Measurements from ENCODE around the gene WDR33. TPM values are rescaled to one million over a fixed set of nuclear protein-coding genes. Genes with fewer than 3 reads are reported as not detected.

Gene WDR33
- total and polyA plus RNA-seq, 10 of the 15 experiments (the other 5 are each of a cell fraction or from before 2014, with no cell fraction given), result 29.2 to 73.8 (median 45.6) TPM

GRCh38 chr2:127701193-127701650 lies 109.7 kb downstream of the WDR33 start, which contains the start of gene SFT2D3 (continued):
- peak; percentile 62; the same call in 1 of the 2 replicates for TF ChIP-seq ZBTB40 (IDR thresholded peaks at IDR 0.05; ENCODE audit: borderline replicate concordance)
- TF ChIP-seq BCL3 (IDR thresholded peaks at IDR 0.05; ENCODE audit: borderline replicate concordance, insufficient read depth, low read depth, low read length, poor library complexity, severe bottlenecking), result peak; percentile 53
- TF ChIP-seq GATAD2B (conservative IDR thresholded peaks at IDR 0.05; ENCODE audit: low read depth), result no peak; the same call in 1 of the 2 replicates
- TF ChIP-seq RCOR1 (conservative IDR thresholded peaks at IDR 0.05; ENCODE audit: low read depth, low read length), result no peak
- no peak for TF ChIP-seq RAD51 (IDR thresholded peaks at IDR 0.05)
- TF ChIP-seq FOS (IDR thresholded peaks at IDR 0.05; ENCODE audit: borderline replicate concordance, extremely low read depth, insufficient read length), result no peak
- TF ChIP-seq BMI1 (IDR thresholded peaks at IDR 0.05; ENCODE audit: borderline replicate concordance), result no peak
- peak; percentile 84 for TF ChIP-seq ELK1 (IDR thresholded peaks at IDR 0.05; ENCODE audit: low read depth, low read length)
- no peak for TF ChIP-seq NR2C1 (IDR thresholded peaks at IDR 0.05)
- no peak for TF ChIP-seq ZZZ3 (IDR thresholded peaks at IDR 0.05; ENCODE audit: control insufficient read depth, insufficient read length, low read depth)
- no peak for TF ChIP-seq PBX3 (IDR thresholded peaks at IDR 0.05; ENCODE audit: insufficient replicate concordance, low read depth, low read length)
- TF ChIP-seq TCF3 (IDR thresholded peaks at IDR 0.05; ENCODE audit: borderline replicate concordance, insufficient read depth, low read depth, low read length), result peak; percentile 74; the same call in 1 of the 2 replicates
- no peak for TF ChIP-seq USF1 (IDR thresholded peaks at IDR 0.05; ENCODE audit: borderline replicate concordance, extremely low read length, insufficient read depth, low read depth, low read length)
- no peak for TF ChIP-seq WRNIP1 (IDR thresholded peaks at IDR 0.05; ENCODE audit: borderline replicate concordance, low read depth, low read length)
- peak; percentile 64 for TF ChIP-seq RUNX3 (IDR thresholded peaks at IDR 0.05; ENCODE audit: low read length)
- peak; percentile 91 for TF ChIP-seq POLR2AphosphoS5 (IDR thresholded peaks at IDR 0.05; ENCODE audit: low read length)
- no peak for TF ChIP-seq ZNF622 (IDR thresholded peaks at IDR 0.05)
- no peak for TF ChIP-seq SUPT20H (IDR thresholded peaks at IDR 0.05; ENCODE audit: borderline replicate concordance, control insufficient read depth, low read depth, low read length)
- TF ChIP-seq CBX5 (IDR thresholded peaks at IDR 0.05; ENCODE audit: low read depth), result no peak; the same call in 1 of the 2 replicates
- TF ChIP-seq RELA (IDR thresholded peaks at IDR 0.05; ENCODE audit: borderline replicate concordance, partially characterized antibody), result peak; percentile 67
- TF ChIP-seq PAX5 (IDR thresholded peaks at IDR 0.05; ENCODE audit: borderline replicate concordance, low read depth, low read length), result no peak
- 0 out of 2 replicates have a peak, but pooled peaks have one; percentile 35 for TF ChIP-seq HCFC1 (IDR thresholded peaks at IDR 0.05; ENCODE audit: low read length)
